GM18498 (cell line): ENCODE measurements around the gene TMEM108.

Experiments used
- ATAC-seq: cut with Tn5 transposase; IDR thresholded peaks from one replicate; pipeline ENCODE4 v1.9.1; 2021; ENCODE audit warnings: mild to moderate bottlenecking, moderate library complexity; ENCODE audit not compliant: unreplicated experiment

Gene TMEM108

DNA sequence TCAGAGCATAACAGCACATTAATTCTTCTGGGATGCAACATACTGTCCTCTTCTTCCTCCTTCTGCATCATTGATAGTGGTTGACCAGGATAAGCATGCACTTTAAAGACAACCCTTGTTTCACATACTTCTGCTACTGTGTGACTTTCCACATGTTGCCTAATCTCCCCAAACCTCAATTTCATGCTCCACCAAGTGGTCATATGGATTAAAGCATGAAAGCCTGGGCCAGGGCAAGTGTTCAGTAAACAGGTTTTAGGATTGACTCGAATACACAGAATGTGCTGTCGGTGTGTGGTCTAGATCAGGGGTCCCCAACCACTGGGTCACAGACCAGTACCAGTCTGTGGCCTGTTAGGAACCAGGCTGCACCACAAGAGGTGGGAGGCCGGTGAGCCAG is 339.2 kb downstream of the TMEM108 start:
- no peak for ATAC-seq

GRCh38 chr3:133379926-133380325 is 341.7 kb downstream of the TMEM108 start:
- ATAC-seq = no peak

DNA sequence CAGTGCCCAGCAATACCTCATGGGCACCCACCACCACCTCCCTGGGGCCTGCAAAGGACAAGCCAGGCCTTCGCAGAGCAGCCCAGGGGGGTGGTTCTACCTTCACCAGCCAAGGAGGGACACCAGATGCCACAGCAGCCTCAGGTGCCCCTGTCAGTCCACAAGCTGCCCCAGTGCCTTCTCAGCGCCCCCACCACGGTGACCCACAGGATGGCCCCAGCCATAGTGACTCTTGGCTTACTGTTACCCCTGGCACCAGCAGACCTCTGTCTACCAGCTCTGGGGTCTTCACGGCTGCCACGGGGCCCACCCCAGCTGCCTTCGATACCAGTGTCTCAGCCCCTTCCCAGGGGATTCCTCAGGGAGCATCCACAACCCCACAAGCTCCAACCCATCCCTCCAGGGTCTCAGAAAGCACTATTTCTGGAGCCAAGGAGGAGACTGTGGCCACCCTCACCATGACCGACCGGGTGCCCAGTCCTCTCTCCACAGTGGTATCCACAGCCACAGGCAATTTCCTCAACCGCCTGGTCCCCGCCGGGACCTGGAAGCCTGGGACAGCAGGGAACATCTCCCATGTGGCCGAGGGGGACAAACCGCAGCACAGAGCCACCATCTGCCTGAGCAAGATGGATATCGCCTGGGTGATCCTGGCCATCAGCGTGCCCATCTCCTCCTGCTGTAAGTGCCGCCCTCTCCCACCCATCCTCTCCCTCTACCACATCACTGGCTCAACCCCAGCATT is 342.5 kb downstream of the TMEM108 start:
- ATAC-seq = no peak

GRCh38 chr3:133381346-133382109 is 343.3 kb downstream of the TMEM108 start:
- ATAC-seq = no peak

GRCh38 chr3:133383175-133383574 is 345.0 kb downstream of the TMEM108 start:
- ATAC-seq = no peak

GRCh38 chr3:133383741-133384140 is 345.6 kb downstream of the TMEM108 start:
- ATAC-seq = no peak

GRCh38 chr3:133384331-133385027 is 346.3 kb downstream of the TMEM108 start:
- ATAC-seq = peak; percentile 82

DNA sequence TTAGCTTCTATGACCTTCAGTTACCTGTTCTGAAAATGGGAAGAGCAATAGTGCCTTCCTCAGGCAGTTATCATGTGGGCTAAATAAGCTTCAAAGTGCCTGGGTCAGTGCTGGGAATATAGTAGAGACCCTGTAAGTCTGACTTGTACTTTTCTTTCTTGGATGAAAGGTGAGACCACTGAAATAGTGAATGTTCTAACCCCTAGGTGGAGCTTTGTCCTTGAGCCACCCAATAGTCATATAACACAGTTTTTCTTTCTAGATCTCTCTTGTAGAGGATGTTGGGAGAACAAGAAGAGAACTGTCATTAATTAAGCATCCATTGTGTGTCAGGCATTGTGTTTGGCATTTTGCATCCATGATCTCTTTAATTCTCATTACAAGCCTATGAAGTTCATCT is 348.7 kb downstream of the TMEM108 start:
- no peak for ATAC-seq

DNA sequence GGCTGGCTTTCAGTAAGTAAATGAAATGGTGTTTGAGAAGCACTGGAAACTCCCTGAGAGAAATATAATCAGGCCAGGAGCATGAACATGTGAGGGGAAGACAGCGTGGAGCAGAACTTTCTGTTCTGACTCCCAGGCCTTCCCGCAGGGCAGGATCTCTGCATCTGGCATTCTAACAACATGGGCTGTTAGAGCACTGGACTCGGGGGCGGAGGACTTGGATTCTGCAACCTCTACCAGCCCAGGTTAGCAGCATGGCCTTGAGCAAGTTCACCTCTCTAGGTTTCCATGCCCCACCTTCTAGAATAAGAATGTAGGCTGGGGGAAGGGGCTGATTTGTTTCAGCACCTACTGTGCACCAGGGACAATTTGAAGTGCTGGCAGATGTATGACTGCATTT is 349.1 kb downstream of the TMEM108 start:
- no peak for ATAC-seq

GRCh38 chr3:133388696-133389395 is 350.7 kb downstream of the TMEM108 start:
- no peak for ATAC-seq

GRCh38 chr3:133390715-133391114 is 352.5 kb downstream of the TMEM108 start:
- ATAC-seq = no peak

DNA sequence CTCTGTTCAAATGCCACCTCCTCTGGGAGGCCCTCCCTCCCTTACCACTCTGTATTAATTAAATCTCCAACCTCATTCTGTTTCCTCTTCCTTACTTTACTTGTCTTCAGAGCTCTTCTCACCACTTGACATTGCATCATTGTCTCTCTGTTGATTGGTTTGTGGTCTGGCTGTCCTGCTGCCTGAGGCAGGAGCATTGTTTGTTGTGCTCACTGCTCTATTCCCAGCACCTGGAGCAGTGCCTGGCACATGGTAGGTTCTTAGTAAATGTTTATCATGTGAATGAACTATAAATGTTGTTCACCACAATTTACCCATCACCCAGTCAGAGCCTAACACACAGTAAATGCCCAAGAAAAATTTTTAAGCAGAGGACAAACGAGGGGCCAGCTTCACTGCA is 355.0 kb downstream of the TMEM108 start:
- no peak for ATAC-seq

DNA sequence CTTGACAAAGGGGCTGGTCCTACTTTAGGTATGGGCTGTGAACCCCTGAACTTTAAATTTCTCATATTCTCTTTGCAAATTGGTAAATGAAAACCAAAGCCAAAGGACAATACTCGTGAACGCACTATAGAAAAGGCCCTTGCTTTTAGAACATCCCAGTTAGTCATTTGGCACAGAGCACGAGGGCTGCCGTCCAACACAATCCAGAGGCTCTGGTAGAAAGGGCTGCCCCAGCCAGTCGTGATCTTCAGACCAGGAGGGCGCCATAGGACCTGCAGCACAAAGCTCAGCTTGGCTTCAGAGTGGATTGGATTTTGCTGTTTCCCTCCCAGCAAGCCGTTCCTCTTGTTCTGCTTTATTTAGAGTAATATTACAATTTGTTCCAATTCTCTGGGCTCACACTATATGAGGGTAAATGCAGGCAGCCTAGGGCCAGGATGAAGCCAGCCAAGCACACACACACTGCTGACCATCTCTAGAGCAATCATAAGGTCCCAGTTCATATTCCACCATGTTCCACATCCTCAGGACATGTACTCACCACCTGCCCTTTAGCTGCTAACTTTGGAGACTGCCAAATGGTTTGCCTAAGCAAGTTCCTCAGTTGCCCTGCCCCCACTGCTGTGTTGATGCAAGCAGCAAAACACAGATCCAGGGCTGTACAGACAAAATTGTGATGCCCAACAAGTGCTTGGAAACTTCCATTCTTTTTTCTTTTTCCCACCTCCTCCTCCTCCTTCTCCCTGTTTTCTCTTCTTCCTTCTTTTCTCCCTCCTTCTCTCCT is 355.7 kb downstream of the TMEM108 start:
- no peak for ATAC-seq

DNA sequence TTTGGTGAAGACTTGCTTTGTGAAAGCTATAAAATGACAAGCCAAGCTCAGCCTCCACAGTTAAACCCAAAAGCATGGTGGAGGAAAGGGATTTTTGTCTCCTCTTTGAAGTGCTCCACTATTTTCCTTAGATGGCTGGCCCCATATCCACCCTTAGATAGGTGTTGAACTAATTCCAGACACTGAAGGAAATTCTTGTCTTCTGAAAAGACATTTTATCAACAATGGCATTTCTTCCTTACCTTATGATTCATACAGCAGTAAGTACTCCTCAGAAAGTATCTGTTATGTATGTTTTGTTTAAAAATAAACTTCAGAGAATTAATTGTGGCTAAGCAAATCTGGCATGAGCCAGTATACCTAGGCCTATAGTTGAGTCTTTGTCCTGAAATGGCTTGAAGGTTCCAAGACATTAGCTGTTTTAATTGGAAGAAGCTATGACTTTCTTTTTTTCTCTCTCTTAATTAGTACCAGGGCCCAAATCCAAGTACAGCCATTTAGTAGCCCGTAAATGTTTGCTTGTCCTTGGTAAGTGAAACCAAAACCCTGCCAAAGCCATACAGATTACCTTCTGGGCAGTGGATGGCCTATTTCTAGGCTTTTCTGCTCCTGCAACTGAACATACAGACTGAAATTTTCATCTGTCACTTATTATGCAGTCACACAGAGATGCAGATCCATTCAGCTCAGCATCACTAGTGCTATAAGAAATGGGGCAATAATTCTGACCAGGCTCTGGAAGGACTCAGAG is 356.5 kb downstream of the TMEM108 start:
- ATAC-seq = no peak

DNA sequence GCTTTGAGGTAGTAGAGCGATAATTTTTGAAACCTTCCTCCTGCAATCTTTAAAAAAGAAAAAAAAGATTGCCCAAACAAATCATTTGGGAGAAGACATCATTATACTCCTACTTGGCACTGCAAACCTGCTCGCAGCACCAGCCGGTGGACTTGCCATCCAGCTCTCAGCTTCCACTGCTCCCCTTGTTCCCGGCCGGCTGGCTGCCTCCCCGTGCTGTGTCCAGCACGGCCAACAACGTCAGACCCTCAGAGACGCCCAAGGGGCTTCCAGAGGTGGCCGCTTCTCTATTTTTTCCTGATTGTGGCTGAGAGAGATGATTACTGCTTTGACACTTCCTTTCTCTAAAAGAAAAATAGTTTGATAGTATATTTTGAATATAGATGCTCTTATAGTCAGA is 358.7 kb downstream of the TMEM108 start:
- no peak for ATAC-seq

GRCh38 chr3:133400006-133400515 is 361.9 kb downstream of the TMEM108 start, which contains the start of gene BFSP2:
TSS of gene BFSP2 (plus strand) at chr3:133400056. CDS start at chr3:133400084, 28 bp downstream.
- no peak for ATAC-seq

DNA sequence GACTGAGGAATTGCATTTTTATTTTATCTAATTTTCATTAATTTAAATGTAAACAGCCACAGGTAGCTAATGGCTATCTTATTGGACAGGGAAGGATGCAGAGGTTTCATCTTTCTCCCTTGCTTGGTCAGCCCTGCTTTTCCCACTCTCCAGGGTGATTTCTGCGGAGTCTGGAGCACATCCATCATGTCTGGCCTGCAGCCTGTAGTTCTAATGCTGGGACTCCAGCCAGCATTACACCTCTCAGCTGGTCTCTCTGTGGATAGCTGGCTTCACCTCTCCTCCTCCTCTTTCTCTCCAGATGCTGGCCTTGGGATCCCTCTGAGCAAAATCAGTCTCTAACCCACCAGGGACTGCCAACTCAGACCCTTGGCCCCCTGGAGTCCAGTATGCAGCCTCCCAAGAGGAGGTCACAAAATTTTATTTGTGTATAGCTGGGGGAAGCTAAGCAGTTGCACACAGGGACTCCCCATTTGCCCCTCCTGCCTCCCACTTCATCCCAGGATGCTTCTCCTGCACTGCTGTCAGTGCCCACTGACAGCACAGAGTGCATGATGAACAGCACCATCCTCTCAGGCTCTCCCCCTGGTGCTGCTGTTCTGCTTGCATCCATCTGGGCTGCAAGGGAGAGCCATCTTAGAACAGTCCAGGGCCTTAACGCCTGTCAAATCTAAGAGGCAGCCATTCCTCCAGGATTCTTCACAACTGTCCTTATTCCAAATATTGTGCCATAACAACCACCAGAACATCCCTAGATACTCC is 363.4 kb downstream of the TMEM108 start:
- ATAC-seq = no peak

- ATAC-seq = no peak
Observed at GRCh38 chr3:133404920-133405319, 366.7 kb downstream of the TMEM108 start.

- ATAC-seq = no peak
Observed at GRCh38 chr3:133408366-133408765, 370.2 kb downstream of the TMEM108 start.
